Right atrium auricular region (tissue), 2 donors: Measurements from ENCODE around the gene MLYCD. TPM values are rescaled to one million over a fixed set of nuclear protein-coding genes. Genes with fewer than 3 reads are reported as not detected.

ENCODE experiments used
- DNase-seq: peaks from one replicate; pipeline ENCODE4 v3.0.0-alpha.2; 2019; ENCODE audit warnings: low spot score
- H3K27ac ChIP-seq, 2 donors: fragments of 200-600 bp; sonication (generic); 1 replicate in 1 of 2; 2 replicates in 1 of 2; pipeline ENCODE4 v1.5.1; 2016 to 2019
- H3K27me3 ChIP-seq, 2 donors: fragments of 200-600 bp; sonication (generic); one replicate each; pipeline versions ENCODE4 v1.5.1 to v1.6.0; 2017 to 2019
- H3K36me3 ChIP-seq: fragments of 200-600 bp; sonication (generic); one replicate; pipeline ENCODE4 v1.5.1; 2016
- H3K4me1 ChIP-seq, 2 donors: fragments of 200-600 bp; sonication (generic); one replicate each; pipeline versions ENCODE4 v1.5.1 to v1.6.0; 2017 to 2019
- H3K4me3 ChIP-seq, 2 donors: fragments of 200-600 bp; sonication (generic); 1 replicate in 1 of 2; 2 replicates in 1 of 2; pipeline ENCODE4 v1.5.1; 2017 to 2019; ENCODE audit warnings: mild to moderate bottlenecking in 1 of 2, moderate library complexity in 1 of 2
- H3K9me3 ChIP-seq, 2 donors: fragments of 200-600 bp; sonication (generic); one replicate each; pipeline ENCODE4 v1.5.1; 2019
- total RNA-seq, 2 donors: library from RNA; depleted of rRNA; stranded (reverse); fragments of >200 nt; gene quantifications; one replicate each; pipeline ENCODE4 v1.1.0, GENCODE V29; 2016
- TF ChIP-seq, protein P1 (sequence below), 2 donors: fragments of 200-600 bp; sonication (generic); IDR thresholded peaks; one replicate each; pipeline ENCODE4 v1.5.1; 2019; ENCODE audit warnings: antibody characterized with exemption in 2 of 2

The MLYCD gene
- total RNA-seq, 2 donors from 2014 or later = 22.0 to 37.0 TPM

GRCh38 chr16:83926726-83927397, 27.9 kb downstream of the MLYCD start:
- Histone ChIP-seq H3K27ac (no peak overlapping the region), H3K36me3 (peaks cover 11% of the 10 kb centered on the region), H3K4me3 (no peak overlapping the region), H3K4me1 (peaks cover 0 to 21% of the 10 kb centered on the region in 2 donors), H3K27me3 (no peaks in the 10 kb centered on the region), H3K9me3 (no peaks in the 10 kb centered on the region)
- DNase-seq = peak; percentile 73
- TF ChIP-seq, protein P1, sequence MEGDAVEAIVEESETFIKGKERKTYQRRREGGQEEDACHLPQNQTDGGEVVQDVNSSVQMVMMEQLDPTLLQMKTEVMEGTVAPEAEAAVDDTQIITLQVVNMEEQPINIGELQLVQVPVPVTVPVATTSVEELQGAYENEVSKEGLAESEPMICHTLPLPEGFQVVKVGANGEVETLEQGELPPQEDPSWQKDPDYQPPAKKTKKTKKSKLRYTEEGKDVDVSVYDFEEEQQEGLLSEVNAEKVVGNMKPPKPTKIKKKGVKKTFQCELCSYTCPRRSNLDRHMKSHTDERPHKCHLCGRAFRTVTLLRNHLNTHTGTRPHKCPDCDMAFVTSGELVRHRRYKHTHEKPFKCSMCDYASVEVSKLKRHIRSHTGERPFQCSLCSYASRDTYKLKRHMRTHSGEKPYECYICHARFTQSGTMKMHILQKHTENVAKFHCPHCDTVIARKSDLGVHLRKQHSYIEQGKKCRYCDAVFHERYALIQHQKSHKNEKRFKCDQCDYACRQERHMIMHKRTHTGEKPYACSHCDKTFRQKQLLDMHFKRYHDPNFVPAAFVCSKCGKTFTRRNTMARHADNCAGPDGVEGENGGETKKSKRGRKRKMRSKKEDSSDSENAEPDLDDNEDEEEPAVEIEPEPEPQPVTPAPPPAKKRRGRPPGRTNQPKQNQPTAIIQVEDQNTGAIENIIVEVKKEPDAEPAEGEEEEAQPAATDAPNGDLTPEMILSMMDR (IDR thresholded peaks at IDR 0.05) = peak; percentile 94 to 96

DNA sequence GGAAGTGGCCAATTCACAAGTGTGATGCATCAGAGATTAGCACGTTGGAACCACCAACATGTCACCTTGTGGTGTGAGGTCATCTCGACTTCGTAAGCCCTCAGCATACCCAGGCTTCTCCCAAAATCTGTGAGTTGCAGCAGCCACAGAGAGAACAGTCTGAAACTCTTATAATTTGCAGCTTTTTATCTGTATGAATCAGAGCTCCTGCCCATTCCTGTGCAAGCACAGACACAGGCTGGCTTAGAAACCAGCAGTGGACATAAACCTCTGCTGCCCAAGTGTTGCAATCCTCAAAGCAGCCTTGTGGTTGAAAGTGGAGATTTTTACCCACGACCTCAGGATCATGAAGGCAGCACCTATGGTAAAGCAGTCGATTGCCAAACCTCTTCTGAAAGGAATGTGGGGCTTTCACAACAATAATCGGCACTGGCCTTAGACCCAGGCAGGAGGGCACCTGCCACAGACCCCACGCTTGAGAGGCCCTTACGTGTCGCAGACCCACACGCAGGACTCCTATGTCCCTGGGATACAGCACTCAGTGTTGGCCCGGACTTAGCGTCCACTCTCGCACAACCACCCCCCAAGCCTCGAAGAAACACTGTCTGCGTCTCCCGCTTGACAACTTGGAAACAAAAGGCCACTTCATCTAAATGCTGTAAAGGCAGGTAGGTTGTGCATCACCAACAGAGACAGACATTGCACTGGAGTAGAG, 29.6 kb downstream of the MLYCD start:
- Histone ChIP-seq H3K27me3 (no peaks in the 10 kb centered on the region), H3K27ac (no peak overlapping the region), H3K9me3 (no peaks in the 10 kb centered on the region), H3K4me3 (no peak overlapping the region), H3K36me3 (peaks cover 11% of the 10 kb centered on the region), H3K4me1 (peaks cover 0 to 21% of the 10 kb centered on the region in 2 donors)
- DNase-seq = no peak
- TF ChIP-seq, protein P1 (IDR thresholded peaks at IDR 0.05) = no peak

- H3K27me3 ChIP-seq = no peaks in the 10 kb centered on the region
- no peak overlapping the region for H3K4me3 ChIP-seq
- TF ChIP-seq, protein P1 (IDR thresholded peaks at IDR 0.05) = no peak
- no peak overlapping the region for H3K27ac ChIP-seq
- no peaks in the 10 kb centered on the region for H3K9me3 ChIP-seq
- no peak for DNase-seq
- H3K36me3 ChIP-seq = peaks cover 3% of the 10 kb centered on the region
- H3K4me1 ChIP-seq = peaks cover 0 to 21% of the 10 kb centered on the region in 2 donors
Observed at GRCh38 chr16:83929811-83930555, 31.1 kb downstream of the MLYCD start.

DNA sequence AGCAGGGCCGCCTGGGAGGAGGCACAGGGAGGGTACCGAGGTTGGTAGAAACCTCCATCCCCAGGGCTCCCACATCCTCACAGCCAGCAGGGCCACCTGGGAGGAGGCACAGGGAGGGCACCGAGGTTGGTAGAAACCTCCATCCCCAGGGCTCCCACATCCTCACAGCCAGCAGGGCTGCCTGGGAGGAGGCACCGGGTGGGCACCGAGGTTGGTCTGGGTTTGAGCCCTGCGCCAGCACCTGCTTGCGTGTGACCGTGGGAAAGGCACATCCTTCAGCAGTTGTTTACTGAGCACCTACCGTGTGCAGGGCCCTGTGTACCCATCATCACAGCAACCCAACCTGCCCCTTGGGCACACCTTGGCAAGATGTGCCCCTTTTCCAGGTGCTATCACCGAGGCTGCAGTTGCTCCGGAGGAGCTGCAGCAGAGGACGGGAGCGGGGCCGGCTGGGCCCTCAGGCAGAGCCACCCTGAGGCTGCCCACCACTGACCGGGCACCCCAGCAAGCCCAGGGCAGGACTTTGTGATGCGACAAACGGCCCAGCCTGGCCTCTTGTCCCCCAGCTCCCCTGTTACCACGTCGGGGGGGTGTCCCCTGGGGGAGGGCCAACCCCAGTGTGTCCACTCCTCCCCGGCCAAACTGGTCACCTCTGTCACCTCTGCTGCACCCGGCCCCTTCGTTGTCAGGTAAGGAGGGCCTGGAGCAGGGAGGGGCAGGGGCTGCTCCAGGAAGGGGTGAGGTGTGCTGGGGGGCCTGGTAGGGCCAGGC, 32.0 kb downstream of the MLYCD start:
- no peaks in the 10 kb centered on the region for H3K27me3 ChIP-seq
- H3K36me3 ChIP-seq = no peaks in the 10 kb centered on the region
- H3K27ac ChIP-seq = no peak overlapping the region
- DNase-seq = no peak
- no peak overlapping the region for H3K4me3 ChIP-seq
- no peaks in the 10 kb centered on the region for H3K9me3 ChIP-seq
- TF ChIP-seq, protein P1 (IDR thresholded peaks at IDR 0.05) = no peak
- H3K4me1 ChIP-seq = peaks cover 0 to 21% of the 10 kb centered on the region in 2 donors

DNA sequence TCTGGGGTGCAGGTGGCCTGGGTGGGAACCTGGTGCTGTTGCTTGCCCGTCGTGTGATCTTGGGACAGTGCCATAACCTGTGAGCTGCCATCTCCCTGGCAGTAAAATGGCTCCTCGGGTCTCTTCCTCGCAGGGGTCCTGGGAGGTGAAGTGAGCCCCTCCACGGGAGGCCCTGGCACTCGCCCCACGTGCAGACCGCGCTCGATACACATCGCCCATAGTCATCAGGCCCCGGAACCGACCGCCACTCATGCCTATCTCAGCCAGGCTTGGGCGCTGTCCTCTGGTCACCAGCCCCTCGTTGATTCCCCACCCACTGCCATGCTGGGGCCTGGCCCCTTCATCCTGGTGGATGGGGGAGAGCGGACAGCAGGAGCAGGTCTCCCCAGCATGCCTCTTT, 32.6 kb downstream of the MLYCD start:
- Histone ChIP-seq H3K27me3 (no peaks in the 10 kb centered on the region), H3K27ac (no peak overlapping the region), H3K9me3 (no peaks in the 10 kb centered on the region), H3K4me3 (no peak overlapping the region), H3K36me3 (no peaks in the 10 kb centered on the region), H3K4me1 (peaks cover 0 to 14% of the 10 kb centered on the region in 2 donors)
- no peak for DNase-seq
- TF ChIP-seq, protein P1 (IDR thresholded peaks at IDR 0.05) = no peak
